Measurements from ENCODE around the gene FKRP.
"Not testable (repeated sequence)": the region's sequence is repeated elsewhere in the genome, so short reads cannot be mapped to it uniquely, and the experiment has no call there.

Gene FKRP, protein sequence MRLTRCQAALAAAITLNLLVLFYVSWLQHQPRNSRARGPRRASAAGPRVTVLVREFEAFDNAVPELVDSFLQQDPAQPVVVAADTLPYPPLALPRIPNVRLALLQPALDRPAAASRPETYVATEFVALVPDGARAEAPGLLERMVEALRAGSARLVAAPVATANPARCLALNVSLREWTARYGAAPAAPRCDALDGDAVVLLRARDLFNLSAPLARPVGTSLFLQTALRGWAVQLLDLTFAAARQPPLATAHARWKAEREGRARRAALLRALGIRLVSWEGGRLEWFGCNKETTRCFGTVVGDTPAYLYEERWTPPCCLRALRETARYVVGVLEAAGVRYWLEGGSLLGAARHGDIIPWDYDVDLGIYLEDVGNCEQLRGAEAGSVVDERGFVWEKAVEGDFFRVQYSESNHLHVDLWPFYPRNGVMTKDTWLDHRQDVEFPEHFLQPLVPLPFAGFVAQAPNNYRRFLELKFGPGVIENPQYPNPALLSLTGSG

DNA sequence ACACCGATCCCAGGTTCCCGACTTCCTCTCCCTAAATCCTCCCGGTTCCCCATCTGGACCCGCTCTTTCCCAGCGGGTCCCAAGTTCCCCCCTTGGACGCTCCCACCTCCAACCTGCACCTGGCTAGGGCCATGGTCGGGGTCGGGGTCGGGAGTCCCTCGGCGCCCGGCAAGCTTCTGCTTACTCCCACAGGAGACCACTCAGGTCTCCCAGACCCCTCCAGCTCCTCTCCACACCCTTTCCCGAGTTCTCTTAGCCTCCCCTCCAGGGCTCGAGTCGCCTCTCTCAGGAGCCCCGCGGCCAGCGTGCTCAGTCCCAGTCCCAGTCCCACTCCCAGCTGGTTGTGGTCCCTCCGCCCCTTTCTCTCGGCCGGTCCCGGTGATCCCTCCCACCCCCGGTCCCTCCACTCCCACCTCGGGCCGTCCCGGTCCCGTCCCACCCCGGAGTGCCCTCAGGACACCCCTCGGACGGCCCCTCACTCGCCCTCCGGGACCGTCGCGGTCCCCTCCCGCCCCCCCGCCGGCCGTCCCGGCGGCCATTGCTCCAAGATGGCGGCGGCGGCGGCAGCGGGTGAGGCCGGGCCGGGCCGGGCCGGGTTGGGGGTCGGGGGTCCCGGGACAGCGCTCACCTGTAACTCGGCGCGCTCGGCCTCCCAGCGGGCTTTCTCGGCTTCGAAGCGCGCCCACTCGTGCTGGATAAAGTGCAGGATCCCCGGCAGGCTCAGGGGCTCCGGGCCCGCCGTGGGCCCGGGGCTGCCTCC is at the start of gene FKRP:
Gene FKRP (plus strand): TSS at position 537 of the 760 bp plus-strand sequence. CDS start 9,394 bp downstream, outside the sequence.
- no peak for DNase-seq

DNA sequence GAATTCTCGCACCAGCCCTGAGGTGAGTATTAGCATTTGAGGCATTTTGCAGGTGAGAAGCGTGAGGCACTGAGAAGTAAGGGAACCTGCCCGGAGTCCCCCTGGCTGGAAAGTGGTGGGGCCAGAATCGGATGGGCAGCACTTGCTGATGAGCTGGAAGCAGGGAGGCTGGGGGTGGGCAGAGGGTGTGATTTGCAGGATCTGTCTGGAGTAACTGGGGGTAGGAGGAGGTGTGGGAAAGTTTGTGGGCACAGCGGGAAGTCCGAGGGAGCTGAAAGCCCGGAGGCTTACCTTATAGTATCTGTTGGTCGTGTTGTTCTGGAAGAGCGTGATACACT is 49.0 kb upstream of the FKRP start:
- no peak for DNase-seq

DNA sequence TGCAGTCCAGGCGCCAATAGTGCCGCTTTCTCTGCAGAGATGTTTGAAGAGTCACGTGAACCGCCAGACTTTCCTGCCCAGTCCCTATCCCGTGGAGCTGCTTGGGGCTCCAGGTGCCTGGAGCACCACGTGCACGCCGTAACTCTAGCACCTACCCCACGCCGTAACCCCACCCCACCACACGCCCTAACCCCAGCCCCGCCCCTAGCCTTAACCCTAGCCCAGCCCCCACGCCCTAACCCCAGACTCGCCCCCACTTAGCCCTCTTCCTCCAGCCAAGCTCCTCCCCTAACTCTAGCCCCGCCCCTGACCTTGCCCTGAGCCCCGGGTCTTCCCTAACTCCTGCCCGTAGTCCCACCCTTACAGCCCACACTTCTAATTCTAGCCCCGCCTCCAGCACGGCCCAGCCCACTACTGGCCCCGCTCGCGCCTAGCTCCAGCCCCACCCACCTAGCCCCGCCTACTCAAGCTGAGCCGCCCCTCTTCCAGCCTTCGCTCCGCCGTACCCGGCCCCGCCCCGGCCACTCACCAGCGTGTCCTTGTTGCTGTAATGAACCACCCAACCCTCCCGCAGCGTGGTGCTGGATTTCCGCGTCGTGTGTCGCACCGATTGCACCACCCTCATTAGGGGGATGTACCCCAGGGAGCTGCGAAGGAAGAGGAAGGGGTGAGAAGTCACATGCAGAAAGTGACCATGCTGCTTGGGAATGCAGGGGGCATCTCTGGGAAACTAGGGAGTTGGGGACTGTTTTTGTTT is 48.5 kb upstream of the FKRP start:
- DNase-seq: no peak

DNA sequence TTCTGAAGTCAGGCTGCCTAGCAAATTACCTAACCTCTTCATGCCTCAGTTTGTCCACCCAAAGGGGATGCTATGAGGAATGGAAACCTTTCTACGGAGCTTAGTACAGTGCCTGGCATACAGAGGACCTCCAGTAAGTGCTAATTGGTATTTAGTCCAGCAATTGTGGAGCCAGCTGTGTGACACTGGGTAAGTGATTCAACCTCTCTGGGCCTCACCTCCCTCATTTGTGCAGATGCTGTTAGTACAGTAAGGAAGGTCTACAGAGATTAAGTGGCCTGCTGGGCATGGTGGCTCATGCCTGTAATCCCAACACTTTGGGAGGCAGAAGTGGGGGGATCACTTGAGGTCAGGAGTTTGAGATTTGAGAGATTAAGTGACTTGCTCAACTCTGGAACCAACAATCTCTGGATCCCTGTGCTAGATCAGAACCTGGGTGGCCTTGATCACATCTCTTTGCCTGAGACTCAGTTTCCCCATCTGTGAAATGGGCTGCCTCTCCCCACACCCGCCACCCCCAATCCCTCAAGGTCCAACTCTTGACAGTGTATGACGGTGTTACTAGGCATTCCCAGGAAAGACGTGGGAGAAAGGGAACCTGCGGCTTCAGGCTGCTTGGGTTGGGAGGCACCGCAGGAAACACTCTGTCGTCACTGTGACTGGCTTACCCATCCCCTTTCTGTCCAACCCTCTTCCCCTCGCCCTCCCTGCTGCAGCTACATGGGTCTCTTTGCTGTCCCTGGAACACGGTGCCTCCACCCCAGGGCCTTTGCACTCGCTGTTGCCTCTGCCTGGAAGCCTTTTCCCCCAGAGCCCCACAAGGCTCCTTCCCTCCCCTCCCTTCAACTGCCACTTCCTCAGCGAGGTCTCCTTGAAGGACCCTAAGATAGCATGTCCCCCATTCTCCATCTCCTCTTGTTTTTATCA is 47.2 kb upstream of the FKRP start:
- no peak for DNase-seq

DNA sequence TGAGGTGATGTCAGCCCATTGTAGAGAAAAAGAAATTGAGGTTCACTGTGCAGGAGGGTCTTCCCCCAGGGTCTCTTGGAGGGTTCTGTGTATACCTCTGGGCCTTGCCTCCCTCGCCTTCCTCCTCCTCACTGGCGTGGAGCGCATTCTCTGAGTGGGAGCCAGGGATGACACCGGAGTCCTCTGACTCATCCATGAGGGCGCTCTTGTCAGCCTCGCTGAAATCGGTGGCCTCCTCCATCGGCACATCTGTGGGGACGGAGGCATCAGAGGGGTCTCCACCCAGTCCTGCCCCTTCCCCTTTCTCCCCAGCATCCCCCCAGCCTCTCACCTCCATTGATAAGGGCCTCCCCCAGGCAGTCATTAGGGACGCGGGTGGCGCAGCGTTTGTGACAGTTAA is 45.2 kb upstream of the FKRP start:
- no peak for DNase-seq

DNA sequence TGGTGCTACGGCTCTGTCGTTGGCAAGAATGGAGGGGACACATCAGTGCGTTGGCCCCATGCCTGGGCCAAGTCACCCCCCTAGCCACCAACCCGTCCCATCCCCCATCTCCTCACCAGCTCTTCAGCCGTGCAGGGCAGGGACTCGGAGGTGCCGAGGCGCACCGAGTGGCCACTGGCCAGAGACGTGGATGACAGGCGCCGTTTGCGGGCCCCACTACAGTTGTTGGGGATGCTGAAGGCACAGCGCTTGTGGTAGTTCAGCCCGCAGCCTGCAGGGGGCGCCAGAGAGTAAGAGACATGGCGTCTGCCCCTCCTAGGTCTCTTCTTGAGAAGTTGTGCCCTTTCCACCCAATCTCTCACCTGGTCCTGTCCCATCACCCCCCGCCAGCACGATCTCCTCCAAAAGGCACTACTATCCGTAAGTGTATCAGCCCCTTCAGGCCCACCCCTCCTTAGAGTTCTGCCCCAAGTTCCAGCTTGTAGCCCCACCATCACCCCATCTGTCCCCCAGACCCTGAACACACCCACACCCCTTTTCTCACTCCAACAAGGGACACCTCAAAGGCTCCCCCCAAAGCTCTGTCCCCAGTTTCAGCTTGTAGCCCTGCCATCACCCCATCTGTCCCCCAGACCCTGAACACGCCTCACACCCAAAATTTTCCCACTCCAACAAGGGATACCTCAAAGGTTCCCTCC is 41.3 kb upstream of the FKRP start:
- no peak for DNase-seq

DNA sequence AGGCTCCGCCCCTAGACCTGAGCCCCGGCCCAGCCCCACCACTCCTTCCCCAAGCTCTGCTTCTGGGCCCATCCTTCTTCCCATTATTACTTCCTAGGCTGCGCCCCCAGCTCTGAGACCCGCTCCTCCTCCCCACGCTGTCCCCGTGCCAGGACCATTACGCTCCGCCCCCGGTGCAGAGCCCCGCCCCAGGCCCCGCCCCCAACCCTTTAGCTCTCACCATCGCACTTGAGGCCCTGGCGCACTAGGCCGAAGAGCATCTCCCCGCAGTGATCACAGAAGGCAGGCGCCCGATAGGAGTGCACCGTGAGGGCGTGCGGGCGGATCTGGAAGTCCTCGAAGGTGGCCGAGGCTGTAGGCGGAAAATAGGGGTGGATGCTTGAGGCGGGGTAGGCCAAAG is 35.2 kb upstream of the FKRP start:
- DNase-seq: no peak

DNA sequence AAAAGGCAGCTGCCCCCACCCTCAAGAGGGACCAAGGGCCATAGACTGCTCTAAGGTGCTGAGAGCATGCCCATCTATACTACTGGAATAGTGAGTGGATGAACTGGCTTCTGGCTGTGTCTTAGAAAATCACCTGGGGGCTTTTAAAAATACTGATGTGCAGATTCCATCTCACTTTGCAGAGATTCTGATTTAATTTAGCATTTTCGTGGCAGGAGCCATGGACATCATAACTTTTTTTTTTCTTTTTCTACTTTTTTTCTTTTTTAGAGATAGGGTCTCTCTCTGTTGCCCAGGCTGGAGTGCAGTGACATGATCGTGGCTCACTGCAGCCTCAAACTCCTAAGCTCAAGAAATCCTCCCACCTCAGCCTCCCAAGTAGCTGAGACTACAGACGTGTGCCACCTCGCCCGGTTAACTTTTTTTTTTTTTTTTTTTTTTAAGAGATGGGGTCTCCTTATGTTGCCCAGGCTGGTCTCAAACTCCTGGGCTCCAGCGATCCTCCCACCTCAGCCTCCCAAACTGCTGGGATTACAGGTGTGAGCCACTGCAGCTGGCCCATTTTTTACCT is 33.0 kb upstream of the FKRP start:
- DNase-seq: not testable (repeated sequence)

DNA sequence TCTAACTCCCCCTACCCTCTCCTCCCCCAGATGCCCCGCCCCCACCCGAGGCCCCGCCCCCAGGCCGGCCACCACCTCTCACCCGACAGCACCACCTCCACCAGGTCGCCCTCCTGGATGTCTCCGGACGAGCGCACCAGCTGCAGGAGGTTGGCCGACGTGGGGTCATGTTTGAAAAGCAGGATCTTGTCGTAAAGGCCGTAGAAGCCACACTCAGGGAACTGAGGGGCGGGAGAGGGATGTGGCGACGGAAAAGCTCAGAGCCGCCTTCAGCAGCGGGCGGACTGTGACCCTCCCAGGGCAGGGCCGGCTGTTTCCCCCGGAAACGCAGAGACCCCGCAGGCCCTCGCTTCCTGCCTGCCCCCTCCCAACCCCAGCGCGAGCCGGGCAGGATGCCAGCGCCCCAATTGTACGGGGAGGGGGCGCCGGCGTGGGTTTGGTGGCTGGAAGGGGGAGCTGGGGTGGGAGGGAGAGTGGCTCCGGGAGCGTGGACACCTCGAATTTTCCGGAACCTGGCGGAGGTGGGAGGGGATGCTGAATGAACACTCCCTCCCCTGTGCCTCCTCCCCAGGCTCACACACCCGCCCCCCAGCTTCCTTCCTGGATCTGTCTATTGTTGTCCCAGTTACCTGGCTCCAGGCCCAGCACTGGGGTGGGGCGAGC is 31.9 kb upstream of the FKRP start:
- peak in 1 of 2 experiments; percentile 74 for DNase-seq

DNA sequence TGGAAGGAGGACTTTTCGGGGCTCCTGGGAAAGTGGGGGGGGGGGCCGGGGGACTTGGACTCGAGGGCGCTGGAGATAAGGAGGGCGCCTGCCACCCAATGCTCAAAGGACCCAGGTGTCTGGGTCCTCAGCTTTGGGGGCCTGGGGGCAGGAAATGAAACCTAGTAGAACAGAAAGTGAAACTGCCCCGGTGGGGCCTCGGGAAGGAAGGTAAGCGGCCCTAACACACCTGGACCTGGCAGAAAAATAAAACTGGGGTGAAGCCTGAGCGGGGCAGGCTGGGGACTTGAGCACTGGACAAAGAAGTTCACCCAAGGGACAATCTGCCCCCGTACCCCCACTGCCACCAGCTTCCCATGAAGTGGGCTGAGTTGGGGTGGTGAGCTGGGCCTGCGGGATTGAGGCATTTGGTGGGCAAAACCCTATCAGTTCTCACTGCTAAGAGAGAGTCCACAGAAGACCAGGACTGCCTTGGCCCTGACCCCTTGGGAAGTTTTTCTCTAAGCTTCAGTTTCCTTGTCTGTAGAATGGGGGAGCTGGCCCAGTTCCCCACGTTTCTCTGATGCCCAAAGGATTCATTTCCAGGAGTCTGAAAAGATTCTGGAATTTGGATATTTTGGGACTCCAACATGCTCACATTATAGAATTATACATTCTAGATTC is 31.3 kb upstream of the FKRP start:
- peak; percentile 47 to 67 for DNase-seq

DNA sequence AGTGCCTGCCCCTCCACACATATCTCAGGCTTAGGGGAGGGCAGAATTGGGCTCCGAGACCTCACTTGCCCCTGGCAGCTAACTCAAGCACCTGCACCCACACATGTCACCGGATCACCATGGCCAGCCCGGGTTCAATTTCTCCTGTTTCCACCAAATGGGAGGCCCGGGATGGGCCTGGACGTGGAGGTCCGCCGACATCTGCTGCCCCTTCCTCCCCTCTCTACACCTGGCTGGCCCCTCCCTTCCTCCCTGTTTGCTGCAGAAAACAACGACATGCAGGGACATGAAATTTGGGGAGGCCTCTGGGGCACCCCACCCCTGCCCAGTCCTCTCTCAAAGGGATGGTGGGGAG is 30.3 kb upstream of the FKRP start:
- DNase-seq: no peak

DNA sequence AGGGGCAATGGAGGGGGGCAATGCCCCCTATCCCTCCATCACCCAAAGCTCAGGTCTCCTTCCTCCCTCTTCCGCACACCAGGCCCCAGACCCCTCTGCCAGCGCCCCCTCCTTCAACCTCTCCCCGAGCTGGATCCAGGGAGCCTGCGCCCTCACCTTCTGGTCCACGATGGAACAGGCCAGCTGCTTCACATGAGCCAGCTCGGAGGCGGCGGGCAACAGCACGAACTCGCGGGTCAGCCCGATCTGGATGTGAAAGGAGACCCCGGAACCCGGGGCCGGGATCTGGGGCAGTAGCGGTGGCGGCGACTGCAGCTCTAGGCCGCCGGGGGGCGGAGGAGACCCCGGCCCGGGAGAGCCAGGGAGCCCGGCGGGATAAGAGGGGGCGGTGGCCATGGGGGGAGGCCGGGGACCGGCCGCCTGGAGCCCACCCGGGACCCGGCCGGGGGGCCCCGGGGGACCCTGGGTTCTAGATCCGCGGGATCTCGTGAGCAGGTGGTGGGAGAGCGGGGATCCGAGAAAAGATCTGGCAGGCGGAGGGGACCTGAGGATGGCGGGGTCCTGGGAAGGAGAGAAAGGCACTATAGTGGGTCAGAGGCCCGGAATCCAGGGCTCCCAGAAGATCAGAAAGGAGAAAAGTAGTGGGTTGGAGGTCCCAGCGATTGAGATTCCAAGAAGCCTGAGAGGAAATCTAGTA is 29.7 kb upstream of the FKRP start:
- DNase-seq: no peak

DNA sequence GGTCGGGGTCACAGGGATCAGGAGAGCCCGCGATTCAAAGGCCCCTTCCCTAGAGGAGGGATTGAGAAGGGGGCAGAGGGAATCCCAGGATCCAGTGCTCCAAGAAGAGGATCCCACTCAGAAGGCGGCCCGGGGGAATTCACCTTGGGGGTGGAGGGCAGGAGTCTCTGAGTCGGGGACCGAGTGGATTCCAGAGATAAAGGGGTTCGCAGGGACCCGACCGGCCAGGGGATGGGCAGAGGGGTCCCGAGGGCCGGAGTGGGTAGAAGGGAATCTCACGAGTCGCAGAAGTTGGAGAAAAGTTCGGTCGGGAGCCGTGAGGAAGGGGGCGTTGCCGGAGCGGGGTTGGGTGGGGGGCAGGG is 29.2 kb upstream of the FKRP start:
- DNase-seq: no peak

DNA sequence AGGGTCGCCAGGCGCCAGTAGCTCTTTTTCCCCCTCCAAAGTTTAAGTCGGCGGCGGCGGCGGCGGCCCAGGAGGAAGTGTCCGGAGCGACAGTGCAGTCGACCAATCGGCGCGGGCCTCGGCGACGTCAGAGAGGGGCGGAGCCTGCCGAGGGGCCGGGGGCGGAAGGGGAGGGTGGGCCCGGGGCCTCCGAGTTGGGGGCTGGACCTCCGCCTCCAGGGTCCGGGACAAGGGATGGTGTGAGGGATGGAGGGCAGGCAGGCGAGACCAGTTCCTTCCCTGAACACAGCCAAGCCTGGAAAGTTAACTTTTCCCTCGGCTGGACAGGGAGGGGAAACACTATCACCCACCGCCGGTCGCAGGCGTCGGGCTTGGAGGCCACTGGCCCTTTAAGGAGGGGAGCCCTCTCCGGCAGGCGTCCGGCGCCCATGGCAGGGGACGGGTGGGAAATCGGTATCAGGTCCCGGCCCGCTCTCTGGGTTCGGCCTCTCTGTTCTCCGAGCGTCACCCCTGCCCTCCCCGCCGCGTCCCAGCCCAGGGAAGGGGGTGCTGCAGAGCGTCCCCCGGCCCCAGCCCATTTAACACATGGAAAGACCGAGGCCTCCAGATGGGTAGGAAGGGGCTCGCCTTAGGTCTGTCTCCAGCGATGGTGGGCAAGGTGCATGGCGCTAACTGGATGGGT is 28.7 kb upstream of the FKRP start, which contains the start of gene PRKD2:
Gene PRKD2 (minus strand): TSS at position 81 of the 682 bp plus-strand sequence. CDS start 744 bp downstream, outside the sequence.
- DNase-seq: peak in 1 of 2 experiments; percentile 59

DNA sequence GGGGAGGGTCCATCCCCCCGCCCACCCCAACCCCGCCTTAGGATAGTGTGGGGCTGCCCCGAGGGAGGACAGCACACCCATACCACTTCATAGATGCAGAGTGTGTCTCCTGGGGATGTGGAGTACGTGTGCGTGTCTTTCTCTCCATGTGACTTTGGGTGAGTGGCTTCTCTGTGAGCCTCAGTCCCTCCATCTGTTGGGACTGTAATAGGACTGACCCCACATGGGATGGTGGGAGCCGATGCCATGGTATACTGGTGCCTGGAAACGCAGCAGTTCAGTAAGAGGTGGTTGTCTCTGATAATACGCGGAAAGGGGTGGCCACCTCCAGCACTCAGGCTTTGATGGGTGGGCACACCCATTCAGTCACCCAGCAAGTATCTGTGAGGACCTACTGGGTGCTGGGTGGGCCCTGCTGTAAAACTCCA is 28.1 kb upstream of the FKRP start:
- DNase-seq: no peak

DNA sequence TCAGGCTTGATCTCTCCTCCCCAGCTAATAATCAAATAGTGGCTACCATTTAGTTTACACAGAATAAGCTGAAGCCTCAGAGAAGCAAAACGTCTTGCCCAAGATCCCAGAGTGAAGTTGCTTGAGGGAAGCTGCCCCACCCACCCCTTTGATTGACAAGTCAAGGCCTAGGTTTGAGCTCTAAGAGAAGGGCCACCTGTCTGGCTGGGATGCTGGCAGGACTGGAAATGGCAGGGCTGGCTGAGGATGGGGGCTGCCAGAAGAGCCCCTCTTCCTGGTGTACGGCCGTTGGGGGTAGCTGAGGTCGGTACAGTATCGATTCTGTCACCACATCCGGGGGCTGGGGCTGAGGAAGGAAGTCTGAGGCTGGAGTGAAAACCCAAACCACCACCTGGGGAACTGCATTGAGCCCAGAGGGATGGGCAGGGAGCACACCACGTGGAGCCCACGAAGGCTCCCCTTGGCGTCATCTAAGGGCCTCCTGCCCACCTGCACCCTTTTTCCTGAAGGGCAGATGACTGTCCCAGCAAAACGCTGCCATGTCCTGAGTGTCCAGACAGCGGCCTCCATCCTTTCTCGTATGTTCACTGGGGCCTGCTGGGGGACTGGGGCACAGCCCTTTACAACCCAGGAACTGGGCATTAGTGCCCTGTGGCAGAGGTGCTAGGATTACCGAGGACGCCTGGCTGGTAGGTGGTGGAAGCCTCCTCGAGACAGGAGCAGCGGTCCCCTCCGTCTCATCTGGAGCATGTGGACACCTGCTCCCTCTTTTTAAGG is 27.5 kb upstream of the FKRP start:
- DNase-seq: peak in 1 of 2 experiments; percentile 20

DNA sequence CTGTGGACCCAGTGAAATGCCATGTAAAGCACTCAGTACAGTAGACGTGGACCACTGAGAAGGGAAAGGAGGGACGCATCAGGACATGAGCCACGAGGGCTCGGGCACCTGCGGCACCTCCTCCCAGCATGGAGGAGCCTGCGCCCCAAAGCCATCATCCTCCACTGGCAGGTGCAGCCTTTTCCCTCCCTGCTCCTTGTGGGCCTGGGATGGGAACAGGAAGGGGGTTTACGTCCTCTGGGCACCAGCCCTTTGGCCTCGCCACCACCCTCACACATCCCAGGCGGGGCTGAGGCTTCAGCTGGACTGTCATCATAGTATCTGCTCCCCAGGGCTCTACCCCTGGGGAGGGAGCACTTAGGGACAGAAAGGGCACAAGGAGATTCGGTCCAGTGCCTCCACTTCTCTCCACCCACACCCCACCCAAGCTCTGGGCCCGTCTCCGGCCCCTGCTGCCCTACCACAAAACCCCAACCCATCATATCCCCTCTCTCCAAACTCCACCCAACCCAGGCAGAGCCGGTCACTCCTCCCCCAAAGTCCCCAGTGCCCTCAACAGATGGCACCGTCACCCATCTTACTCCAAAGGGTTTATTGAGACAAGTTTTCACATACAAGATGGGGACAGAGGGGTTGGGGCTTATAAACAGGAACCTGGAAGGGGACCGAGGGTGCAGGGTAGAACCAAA is 26.8 kb upstream of the FKRP start:
- no peak for DNase-seq
